ENCODE data around the gene RNF13.

RNF13 gene

DNA sequence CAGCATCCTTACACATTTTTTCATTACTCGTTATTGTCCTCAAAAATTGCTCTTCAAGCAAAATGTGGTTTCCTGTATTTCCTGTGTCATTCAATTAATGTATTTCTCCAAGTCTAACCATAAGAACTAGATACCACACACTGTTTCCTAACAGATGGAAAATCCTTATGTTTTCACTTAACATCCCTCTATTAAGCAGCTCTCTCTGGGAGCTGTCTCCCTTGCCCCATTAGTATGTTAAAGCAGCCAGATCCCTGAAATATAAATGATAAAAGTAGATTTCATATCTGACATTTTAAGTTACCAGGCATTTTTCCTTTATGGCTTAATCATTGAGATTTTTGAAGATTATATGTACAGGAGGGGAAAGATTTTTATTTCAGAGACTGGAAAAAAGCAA lies 141.8 kb downstream of the RNF13 start:
- H3K9me2 ChIP-seq (replicated peaks; ENCODE audit: insufficient read depth, low read length): no peaks in the 10 kb centered on the region
- TF ChIP-seq, protein P1, sequence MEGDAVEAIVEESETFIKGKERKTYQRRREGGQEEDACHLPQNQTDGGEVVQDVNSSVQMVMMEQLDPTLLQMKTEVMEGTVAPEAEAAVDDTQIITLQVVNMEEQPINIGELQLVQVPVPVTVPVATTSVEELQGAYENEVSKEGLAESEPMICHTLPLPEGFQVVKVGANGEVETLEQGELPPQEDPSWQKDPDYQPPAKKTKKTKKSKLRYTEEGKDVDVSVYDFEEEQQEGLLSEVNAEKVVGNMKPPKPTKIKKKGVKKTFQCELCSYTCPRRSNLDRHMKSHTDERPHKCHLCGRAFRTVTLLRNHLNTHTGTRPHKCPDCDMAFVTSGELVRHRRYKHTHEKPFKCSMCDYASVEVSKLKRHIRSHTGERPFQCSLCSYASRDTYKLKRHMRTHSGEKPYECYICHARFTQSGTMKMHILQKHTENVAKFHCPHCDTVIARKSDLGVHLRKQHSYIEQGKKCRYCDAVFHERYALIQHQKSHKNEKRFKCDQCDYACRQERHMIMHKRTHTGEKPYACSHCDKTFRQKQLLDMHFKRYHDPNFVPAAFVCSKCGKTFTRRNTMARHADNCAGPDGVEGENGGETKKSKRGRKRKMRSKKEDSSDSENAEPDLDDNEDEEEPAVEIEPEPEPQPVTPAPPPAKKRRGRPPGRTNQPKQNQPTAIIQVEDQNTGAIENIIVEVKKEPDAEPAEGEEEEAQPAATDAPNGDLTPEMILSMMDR (IDR thresholded peaks at IDR 0.05; ENCODE audit: insufficient read depth, low read length, poor library complexity, severe bottlenecking): no peak
- TF ChIP-seq EZH2phosphoT487 (conservative IDR thresholded peaks at IDR 0.05; ENCODE audit: low read length): no peak
- peaks cover 5% of the 10 kb centered on the region; the same call in 1 of the 2 replicates for H4K20me1 ChIP-seq (ENCODE audit: low read depth, low read length)
- H3K4me2 ChIP-seq (ENCODE audit: low read depth, low read length, poor library complexity, severe bottlenecking): no peak overlapping the region
- no peak overlapping the region for H2AFZ ChIP-seq (ENCODE audit: low read depth, low read length, severe bottlenecking)
- no peaks in the 10 kb centered on the region for H3K9me3 ChIP-seq (ENCODE audit: insufficient read depth, low read length)
- no peaks in the 10 kb centered on the region for H3K27me3 ChIP-seq (ENCODE audit: low read length)
- H3K4me3 ChIP-seq (ENCODE audit: insufficient read depth, low read length, poor library complexity, severe bottlenecking): no peak overlapping the region
- no peaks in the 10 kb centered on the region; the same call in 1 of the 2 replicates for H3K79me2 ChIP-seq (ENCODE audit: insufficient read depth, low read length)
- no peak overlapping the region for H3K27ac ChIP-seq (ENCODE audit: low read depth, low read length)
- H3K36me3 ChIP-seq (ENCODE audit: low read length): 0 out of 2 replicates have a peak, but pooled peaks cover 3% of the 10 kb centered on the region
- H3K9ac ChIP-seq (ENCODE audit: low read length): no peak overlapping the region
- H3F3A ChIP-seq (ENCODE audit: insufficient read depth): no peaks in the 10 kb centered on the region

DNA sequence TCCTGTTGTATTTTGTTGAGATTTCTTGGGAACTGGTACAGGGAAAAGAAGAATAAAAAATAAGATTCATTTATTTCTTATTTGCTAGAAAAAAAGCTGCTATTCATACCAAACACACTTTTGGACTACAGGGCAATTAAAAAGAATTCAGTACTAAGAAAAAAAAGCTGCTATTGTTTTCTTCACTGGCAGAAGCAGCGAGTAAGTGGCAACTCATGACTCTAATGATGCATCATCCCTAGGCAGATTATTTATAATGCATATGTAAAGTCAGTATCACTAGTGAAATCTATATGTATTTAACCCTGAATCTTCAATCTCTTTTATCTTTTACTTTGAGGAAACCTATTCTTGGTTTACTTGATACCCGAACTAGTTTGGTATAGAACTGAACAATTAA lies 142.4 kb downstream of the RNF13 start:
- Histone ChIP-seq H3K79me2 (ENCODE audit: insufficient read depth, low read length) (no peaks in the 10 kb centered on the region; the same call in 1 of the 2 replicates), H3K27me3 (ENCODE audit: low read length) (no peaks in the 10 kb centered on the region), H3K9ac (ENCODE audit: low read length) (no peak overlapping the region), H3F3A (ENCODE audit: insufficient read depth) (no peaks in the 10 kb centered on the region), H3K4me2 (ENCODE audit: low read depth, low read length, poor library complexity, severe bottlenecking) (no peak overlapping the region), H4K20me1 (ENCODE audit: low read depth, low read length) (peaks cover 5% of the 10 kb centered on the region; the same call in 1 of the 2 replicates), H3K9me2 (replicated peaks; ENCODE audit: insufficient read depth, low read length) (no peaks in the 10 kb centered on the region), H2AFZ (ENCODE audit: low read depth, low read length, severe bottlenecking) (no peak overlapping the region), H3K36me3 (ENCODE audit: low read length) (0 out of 2 replicates have a peak, but pooled peaks cover 3% of the 10 kb centered on the region), H3K27ac (ENCODE audit: low read depth, low read length) (no peak overlapping the region), H3K4me3 (ENCODE audit: insufficient read depth, low read length, poor library complexity, severe bottlenecking) (no peak overlapping the region), H3K9me3 (ENCODE audit: insufficient read depth, low read length) (no peaks in the 10 kb centered on the region)
- no peak for TF ChIP-seq EZH2phosphoT487 (conservative IDR thresholded peaks at IDR 0.05; ENCODE audit: low read length)
- TF ChIP-seq, protein P1 (IDR thresholded peaks at IDR 0.05; ENCODE audit: insufficient read depth, low read length, poor library complexity, severe bottlenecking): no peak

DNA sequence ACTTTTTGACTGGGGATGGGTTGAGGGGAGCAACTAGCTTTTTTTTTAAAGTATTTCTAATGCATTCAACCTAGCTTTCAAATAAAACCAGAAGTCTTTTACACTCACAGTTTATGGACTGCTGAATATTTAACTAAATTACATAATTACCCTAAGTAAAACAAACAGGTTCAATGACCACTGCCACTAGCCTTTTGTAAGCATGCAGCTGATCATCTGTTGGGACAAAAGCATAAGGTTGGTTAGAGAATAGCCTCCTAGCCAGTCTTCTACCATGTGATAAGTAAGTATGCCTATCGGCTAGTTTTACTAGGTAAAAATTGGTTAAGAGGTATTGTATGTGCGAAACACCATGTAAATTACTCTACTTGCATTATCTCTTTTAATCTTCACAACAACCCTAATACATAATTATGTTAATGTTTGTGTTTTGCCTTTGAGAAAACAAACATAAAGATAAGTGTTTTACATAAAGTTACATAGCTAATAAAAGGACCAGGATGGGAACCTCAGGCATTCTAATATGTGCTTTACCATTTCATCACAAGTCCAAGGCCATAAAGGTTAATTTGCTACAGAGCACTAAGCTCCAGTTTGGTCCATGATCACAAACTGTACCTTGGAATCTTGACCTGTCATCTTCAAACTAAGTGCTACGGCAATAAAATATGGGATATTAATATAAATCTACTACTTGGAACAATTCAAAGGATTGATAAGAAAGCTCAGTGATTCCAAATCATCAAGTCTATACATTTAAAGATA lies 144.5 kb downstream of the RNF13 start:
- no peak overlapping the region for H3K4me2 ChIP-seq (ENCODE audit: low read depth, low read length, poor library complexity, severe bottlenecking)
- H3K9me2 ChIP-seq (replicated peaks; ENCODE audit: insufficient read depth, low read length): no peaks in the 10 kb centered on the region
- no peaks in the 10 kb centered on the region for H3F3A ChIP-seq (ENCODE audit: insufficient read depth)
- no peaks in the 10 kb centered on the region for H3K9me3 ChIP-seq (ENCODE audit: insufficient read depth, low read length)
- H2AFZ ChIP-seq (ENCODE audit: low read depth, low read length, severe bottlenecking): no peak overlapping the region
- no peaks in the 10 kb centered on the region for H3K27me3 ChIP-seq (ENCODE audit: low read length)
- H3K27ac ChIP-seq (ENCODE audit: low read depth, low read length): no peak overlapping the region
- H3K79me2 ChIP-seq (ENCODE audit: insufficient read depth, low read length): no peaks in the 10 kb centered on the region
- TF ChIP-seq EZH2phosphoT487 (conservative IDR thresholded peaks at IDR 0.05; ENCODE audit: low read length): no peak
- TF ChIP-seq, protein P1 (IDR thresholded peaks at IDR 0.05; ENCODE audit: insufficient read depth, low read length, poor library complexity, severe bottlenecking): no peak
- peaks cover 5% of the 10 kb centered on the region; the same call in 1 of the 2 replicates for H4K20me1 ChIP-seq (ENCODE audit: low read depth, low read length)
- no peak overlapping the region for H3K9ac ChIP-seq (ENCODE audit: low read length)
- 0 out of 2 replicates have a peak, but pooled peaks cover 6% of the 10 kb centered on the region for H3K36me3 ChIP-seq (ENCODE audit: low read length)
- no peak overlapping the region for H3K4me3 ChIP-seq (ENCODE audit: insufficient read depth, low read length, poor library complexity, severe bottlenecking)
